H1 (cell line): ENCODE data around the gene EGFR. TPM values are rescaled to one million over a fixed set of nuclear protein-coding genes. Genes with fewer than 3 reads are reported as not detected.

Experiments
- CTCF ChIA-PET: fragments of 300-600 bp; sonication (Branson Sonifier 250); formaldehyde crosslinking; loops from one replicate; lab custom pipeline; 2021; ENCODE audit not compliant: partially characterized antibody; lab: Charles Lee
- POLR2A ChIA-PET: fragments of 300-600 bp; sonication (Branson Sonifier 250); formaldehyde crosslinking; loops from one replicate; lab custom pipeline; 2021; ENCODE audit warnings: inconsistent platforms; ENCODE audit not compliant: partially characterized antibody; lab: Charles Lee
- DNase-seq, 2 experiments: peaks; one replicate each; pipeline versions ENCODE4 v3.0.0 to v3.0.0-alpha.2; 2010 to 2022; ENCODE audit warnings: low spot score in 2 of 2, low read depth in 1 of 2, mixed read lengths in 1 of 2
- FAIRE-seq: peaks from 2 replicates; lab custom pipeline; 2011; peaks lifted over from hg19 to GRCh38; lab: Jason Lieb, UNC
- H2AFZ ChIP-seq: 2 replicates; pipeline ENCODE4 v1.8.1; 2012; ENCODE audit warnings: low read length, inconsistent platforms
- H2AK5ac ChIP-seq: 2 replicates; pipeline ENCODE4 v1.6.1; 2013; ENCODE audit warnings: low read depth, low read length
- H2BK120ac ChIP-seq: replicated peaks from 2 replicates; pipeline ENCODE3; 2013; ENCODE audit warnings: low read depth, low read length, inconsistent platforms
- H2BK12ac ChIP-seq: 2 replicates; pipeline ENCODE4 v1.6.1; 2013; ENCODE audit warnings: low read depth, low read length
- H2BK15ac ChIP-seq: 2 replicates; pipeline ENCODE4 v1.6.1; 2013; ENCODE audit warnings: low read length
- H2BK20ac ChIP-seq: 2 replicates; pipeline ENCODE4 v1.6.1; 2013; ENCODE audit warnings: low read length
- H2BK5ac ChIP-seq: 2 replicates; pipeline ENCODE4 v1.6.1; 2013; ENCODE audit warnings: low read depth, low read length
- H3K14ac ChIP-seq: 2 replicates; pipeline ENCODE4 v1.6.1; 2013; ENCODE audit warnings: inconsistent platforms; ENCODE audit not compliant: insufficient read length
- H3K18ac ChIP-seq: 2 replicates; pipeline ENCODE4 v1.6.1; 2013; ENCODE audit warnings: low read length; ENCODE audit errors: extremely low read depth
- H3K23ac ChIP-seq: 2 replicates; pipeline ENCODE4 v1.6.1; 2013; ENCODE audit warnings: inconsistent platforms; ENCODE audit not compliant: insufficient read length
- H3K23me2 ChIP-seq: 2 replicates; pipeline ENCODE4 v1.6.1; 2013; ENCODE audit warnings: low read depth, low read length
- H3K27ac ChIP-seq: 2 replicates; pipeline ENCODE4 v1.6.1; 2011; ENCODE audit warnings: low read depth, low read length, inconsistent platforms
- H3K27me3 ChIP-seq, 4 experiments: replicated peaks in 1 of 4; 1 replicate in 1 of 4; 2 replicates in 3 of 4; pipeline versions ENCODE4 v1.6.1 to v1.8.1; 2011 to 2013; ENCODE audit warnings: low read length in 3 of 4, mild to moderate bottlenecking in 3 of 4, inconsistent platforms in 2 of 4, mixed read lengths in 2 of 4, moderate library complexity in 1 of 4; ENCODE audit not compliant: control insufficient read depth in 3 of 4, insufficient read depth in 3 of 4; ENCODE audit errors: extremely low read depth in 1 of 4
- H3K36me3 ChIP-seq, 4 experiments: 2 replicates each; pipeline versions ENCODE4 v1.6.1 to v1.8.1; 2011 to 2013; ENCODE audit warnings: mild to moderate bottlenecking in 4 of 4, low read length in 3 of 4, moderate library complexity in 2 of 4, control low read depth in 1 of 4, inconsistent platforms in 1 of 4; ENCODE audit not compliant: insufficient read depth in 4 of 4, control insufficient read depth in 2 of 4
- H3K4ac ChIP-seq: replicated peaks from 2 replicates; pipeline ENCODE3; 2013; ENCODE audit warnings: low read length, low read depth, mixed read lengths, inconsistent platforms; ENCODE audit not compliant: insufficient read length
- H3K4me1 ChIP-seq, 4 experiments: replicated peaks in 1 of 4; 1 replicate in 1 of 4; 2 replicates in 3 of 4; pipeline versions ENCODE4 v1.6.1 to v1.8.1; 2011 to 2013; ENCODE audit warnings: low read length in 3 of 4, inconsistent platforms in 2 of 4, mixed read lengths in 1 of 4; ENCODE audit not compliant: insufficient read depth in 4 of 4, control insufficient read depth in 3 of 4
- H3K4me2 ChIP-seq, 2 experiments: 2 replicates each; pipeline versions ENCODE4 v1.6.1 to v1.8.1; 2011 to 2013; ENCODE audit warnings: low read depth in 2 of 2, low read length in 2 of 2, control low read depth in 1 of 2, inconsistent platforms in 1 of 2, mild to moderate bottlenecking in 1 of 2; ENCODE audit not compliant: insufficient read depth in 1 of 2
- H3K4me3 ChIP-seq, 4 experiments: fragments of 200-600, 300-600 bp in 1 of 4; sonication (generic), shearing (Covaris generic), sonication (Bioruptor Twin) in 1 of 4; 2 replicates each; pipeline versions ENCODE4 v1.5.1 to v1.8.1; 2011 to 2016; ENCODE audit warnings: low read length in 4 of 4, low read depth in 3 of 4, control low read depth in 2 of 4, inconsistent platforms in 2 of 4, mild to moderate bottlenecking in 2 of 4, mixed read lengths in 1 of 4, moderate library complexity in 1 of 4; ENCODE audit not compliant: insufficient read depth in 2 of 4; ENCODE audit errors: extremely low read depth in 1 of 4
- H3K56ac ChIP-seq: replicated peaks from 2 replicates; pipeline ENCODE3; 2013; ENCODE audit warnings: low read depth, mild to moderate bottlenecking, mixed read lengths, low read length, inconsistent platforms; ENCODE audit not compliant: insufficient read length
- H3K79me1 ChIP-seq: 2 replicates; pipeline ENCODE4 v1.6.1; 2013; ENCODE audit warnings: low read depth, low read length, control low read depth
- H3K79me2 ChIP-seq, 2 experiments: 2 replicates each; pipeline versions ENCODE4 v1.6.1 to v1.8.1; 2012 to 2013; ENCODE audit warnings: low read length in 2 of 2, mild to moderate bottlenecking in 2 of 2, inconsistent platforms in 1 of 2; ENCODE audit not compliant: insufficient read depth in 2 of 2, control insufficient read depth in 1 of 2
- H3K9ac ChIP-seq, 4 experiments: replicated peaks in 1 of 4; 1 replicate in 1 of 4; 2 replicates in 3 of 4; pipeline versions ENCODE4 v1.6.1 to v1.8.1; 2011 to 2013; ENCODE audit warnings: low read depth in 3 of 4, low read length in 3 of 4, control low read depth in 2 of 4, mild to moderate bottlenecking in 2 of 4, moderate library complexity in 2 of 4, inconsistent platforms in 1 of 4; ENCODE audit errors: extremely low read depth in 1 of 4
- H3K9me3 ChIP-seq, 2 experiments: 2 replicates each; pipeline versions ENCODE4 v1.6.1 to v1.8.1; 2012 to 2013; ENCODE audit warnings: mild to moderate bottlenecking in 2 of 2, moderate library complexity in 2 of 2, control low read depth in 1 of 2, inconsistent platforms in 1 of 2, low read depth in 1 of 2, low read length in 1 of 2, mixed read lengths in 1 of 2; ENCODE audit not compliant: insufficient read depth in 2 of 2
- H4K20me1 ChIP-seq, 2 experiments: replicated peaks in 1 of 2; 2 replicates each; pipeline versions ENCODE3 to v1.8.1; 2011 to 2013; ENCODE audit warnings: inconsistent platforms in 2 of 2, low read length in 2 of 2, mild to moderate bottlenecking in 1 of 2; ENCODE audit not compliant: insufficient read depth in 2 of 2, control insufficient read depth in 1 of 2
- H4K5ac ChIP-seq: 2 replicates; pipeline ENCODE4 v1.6.1; 2013; ENCODE audit warnings: low read length, low read depth, mixed read lengths, inconsistent platforms; ENCODE audit not compliant: insufficient read length
- H4K8ac ChIP-seq: 2 replicates; pipeline ENCODE4 v1.8.0; 2013; ENCODE audit warnings: mild to moderate bottlenecking, moderate library complexity, low read length, inconsistent platforms; ENCODE audit not compliant: insufficient read depth; ENCODE audit errors: extremely low read depth
- H4K91ac ChIP-seq: replicated peaks from 2 replicates; pipeline ENCODE3; 2013; ENCODE audit warnings: low read length, mixed read lengths, inconsistent platforms; ENCODE audit not compliant: insufficient read length
- BRCA1 ChIP-seq: IDR thresholded peaks from 2 replicates; pipeline ENCODE4 v1.6.1; 2012; ENCODE audit warnings: low read depth, low read length, improper control_type of control experiment
- CTCF ChIP-seq, 3 experiments: IDR thresholded peaks; 1 replicate in 2 of 3; 2 replicates in 1 of 3; pipeline versions ENCODE4 v1.5.1 to v1.6.1; 2011; ENCODE audit warnings: low read length in 3 of 3, mild to moderate bottlenecking in 3 of 3, inconsistent platforms in 2 of 3, low read depth in 1 of 3, moderate library complexity in 1 of 3; ENCODE audit not compliant: insufficient read depth in 1 of 3; ENCODE audit errors: control extremely low read depth in 1 of 3
- E2F6 ChIP-seq: IDR thresholded peaks from 2 replicates; pipeline ENCODE4 v1.6.1; 2012; ENCODE audit warnings: inconsistent platforms
- EGR1 ChIP-seq: IDR thresholded peaks from 2 replicates; pipeline ENCODE4 v1.6.1; 2011; ENCODE audit warnings: low read depth, low read length, borderline replicate concordance
- GTF2F1 ChIP-seq: IDR thresholded peaks from 2 replicates; pipeline ENCODE4 v1.6.1; 2012; ENCODE audit warnings: low read depth, low read length, improper control_type of control experiment, borderline replicate concordance
- JUN ChIP-seq: IDR thresholded peaks from 2 replicates; pipeline ENCODE4 v1.6.1; 2011; ENCODE audit warnings: low read depth, mild to moderate bottlenecking, improper control_type of control experiment, low read length
- NANOG ChIP-seq: IDR thresholded peaks from 2 replicates; pipeline ENCODE4 v1.6.1; 2011; ENCODE audit warnings: low read length, low read depth, mild to moderate bottlenecking, inconsistent platforms; ENCODE audit not compliant: insufficient read depth, poor library complexity, severe bottlenecking
- POLR2A ChIP-seq, 2 experiments: IDR thresholded peaks; 1 replicate in 1 of 2; 2 replicates in 1 of 2; pipeline ENCODE4 v1.6.1; 2011; ENCODE audit warnings: low read depth in 2 of 2, low read length in 2 of 2, mild to moderate bottlenecking in 2 of 2; ENCODE audit errors: control extremely low read depth in 1 of 2
- POLR2AphosphoS5 ChIP-seq: IDR thresholded peaks from 2 replicates; pipeline ENCODE4 v1.6.1; 2011; ENCODE audit warnings: low read depth, low read length
- TBP ChIP-seq: IDR thresholded peaks from 2 replicates; pipeline ENCODE4 v1.6.1; 2011; ENCODE audit warnings: low read depth, low read length, improper control_type of control experiment
- TCF12 ChIP-seq: IDR thresholded peaks from 2 replicates; pipeline ENCODE4 v1.6.1; 2011; ENCODE audit warnings: low read depth, mild to moderate bottlenecking, low read length
- polyA plus RNA-seq, 7 experiments: library from polyadenylated mRNA; depleted of rRNA in 3 of 7; stranded (reverse) in 5 of 7; unstranded in 2 of 7; fragments of >200 nt in 5 of 7; fragments of 200-250 nt in 2 of 7; gene quantifications; 1 replicate in 5 of 7; 2 replicates in 1 of 7; 4 replicates in 1 of 7; pipeline versions ENCODE4 v1.2.1 to v1.2.3, GENCODE V29; 2011 to 2013; ENCODE audit warnings: missing spikeins in 2 of 7, mixed read lengths in 2 of 7
- total RNA-seq: library from RNA; stranded (reverse); fragmentation: NEBNext Ultra II Directional; extraction: Animal tissue kit (Norgen Biotek cat#: 25700); gene quantifications from 2 replicates; pipeline ENCODE4 v1.2.1, GENCODE V29; 2021

EGFR gene
- total and polyA plus RNA-seq, 2 of the 8 experiments (the other 6 are each of a cell fraction or from before 2014, with no cell fraction given), result 1.9 to 5.8 TPM

GRCh38 chr7:54996391-54996790 is 22.4 kb upstream of the EGFR start:
- CTCF ChIA-PET, result interaction anchor here (1.4 kb wide), 1 partner anchor 9 kb away, joined by 8 read pairs; no protein-coding TSS in a partner anchor
- H3K27ac ChIP-seq, result no peak overlapping the region

More at GRCh38 chr7:54996391-54996790, 22.4 kb upstream of the EGFR start:
- no peak overlapping the region for H3K4ac ChIP-seq
- H2BK15ac ChIP-seq, result no peak overlapping the region
- no peak overlapping the region for H3K56ac ChIP-seq
- TF ChIP-seq CTCF (IDR thresholded peaks at IDR 0.05; ENCODE audit: control extremely low read depth in 1 of 3, insufficient read depth in 1 of 3, low read depth in 1 of 3, low read length in 3 of 3) (no peak), BRCA1 (no peak), E2F6 (no peak), GTF2F1 (no peak), TBP (no peak), JUN (no peak), POLR2A (IDR thresholded peaks at IDR 0.05; ENCODE audit: control extremely low read depth in 1 of 2, low read depth in 2 of 2, low read length in 2 of 2) (no peak), POLR2AphosphoS5 (no peak), NANOG (no peak), TCF12 (no peak), EGR1 (no peak)
- H3K23ac ChIP-seq, result no peak overlapping the region
- FAIRE-seq, result no peak
- H2BK20ac ChIP-seq, result no peak overlapping the region
- no peaks in the 10 kb centered on the region for H4K20me1 ChIP-seq
- no peak overlapping the region for H3K4me3 ChIP-seq
- no peak overlapping the region for H2BK120ac ChIP-seq
- no peak overlapping the region for H3K18ac ChIP-seq
- DNase-seq, result no peak
- no peaks in the 10 kb centered on the region for H3K79me1 ChIP-seq
- H3K79me2 ChIP-seq, result no peaks in the 10 kb centered on the region
- H3K14ac ChIP-seq, result no peak overlapping the region
- no peak overlapping the region for H3K9ac ChIP-seq
- no peak overlapping the region for H2BK12ac ChIP-seq
- H3K4me2 ChIP-seq, result no peak overlapping the region
- H4K91ac ChIP-seq, result no peak overlapping the region
- H4K5ac ChIP-seq, result no peak overlapping the region
- H2AK5ac ChIP-seq, result no peak overlapping the region
- no peaks in the 10 kb centered on the region for H3K23me2 ChIP-seq
- H2BK5ac ChIP-seq, result no peak overlapping the region
- H3K9me3 ChIP-seq, result no peaks in the 10 kb centered on the region
- no peak overlapping the region for H4K8ac ChIP-seq
- H2AFZ ChIP-seq, result no peak overlapping the region
- no peaks in the 10 kb centered on the region for H3K36me3 ChIP-seq
- POLR2A ChIA-PET, result no interaction called here
- H3K4me1 ChIP-seq, result no peaks in the 10 kb centered on the region
- no peaks in the 10 kb centered on the region for H3K27me3 ChIP-seq
